PFSK-1 (cell line): ENCODE results near the gene CLPSL1.

Experiments used
- FOXP2 ChIP-seq: optimal IDR thresholded peaks from 2 replicates; pipeline ENCODE3; 2011; ENCODE audit warnings: borderline replicate concordance, control low read depth, inconsistent platforms; ENCODE audit not compliant: insufficient read depth; ENCODE audit errors: extremely low read length, extremely low read depth
- POLR2AphosphoS5 ChIP-seq: IDR thresholded peaks from 2 replicates; pipeline ENCODE4 v1.6.1; 2012; ENCODE audit warnings: low read depth, mild to moderate bottlenecking, control low read depth, low read length, moderate library complexity
- SIN3A ChIP-seq: IDR thresholded peaks from 2 replicates; pipeline ENCODE4 v1.6.1; 2012; ENCODE audit warnings: mild to moderate bottlenecking, low read length, moderate library complexity, borderline replicate concordance; ENCODE audit not compliant: insufficient read depth
- TAF1 ChIP-seq: IDR thresholded peaks from 2 replicates; pipeline ENCODE4 v1.6.1; 2012; ENCODE audit warnings: low read length, control low read depth, borderline replicate concordance; ENCODE audit not compliant: insufficient read depth
- TF ChIP-seq, protein P1 (sequence below), 2 experiments: IDR thresholded peaks; 2 replicates each; pipeline versions ENCODE4 v1.6.1 to v1.8.0; 2011 to 2012; ENCODE audit warnings: low read depth in 2 of 2, low read length in 2 of 2, control low read depth in 1 of 2, inconsistent platforms in 1 of 2, mild to moderate bottlenecking in 1 of 2, moderate library complexity in 1 of 2; ENCODE audit not compliant: insufficient read depth in 1 of 2

Gene CLPSL1

DNA sequence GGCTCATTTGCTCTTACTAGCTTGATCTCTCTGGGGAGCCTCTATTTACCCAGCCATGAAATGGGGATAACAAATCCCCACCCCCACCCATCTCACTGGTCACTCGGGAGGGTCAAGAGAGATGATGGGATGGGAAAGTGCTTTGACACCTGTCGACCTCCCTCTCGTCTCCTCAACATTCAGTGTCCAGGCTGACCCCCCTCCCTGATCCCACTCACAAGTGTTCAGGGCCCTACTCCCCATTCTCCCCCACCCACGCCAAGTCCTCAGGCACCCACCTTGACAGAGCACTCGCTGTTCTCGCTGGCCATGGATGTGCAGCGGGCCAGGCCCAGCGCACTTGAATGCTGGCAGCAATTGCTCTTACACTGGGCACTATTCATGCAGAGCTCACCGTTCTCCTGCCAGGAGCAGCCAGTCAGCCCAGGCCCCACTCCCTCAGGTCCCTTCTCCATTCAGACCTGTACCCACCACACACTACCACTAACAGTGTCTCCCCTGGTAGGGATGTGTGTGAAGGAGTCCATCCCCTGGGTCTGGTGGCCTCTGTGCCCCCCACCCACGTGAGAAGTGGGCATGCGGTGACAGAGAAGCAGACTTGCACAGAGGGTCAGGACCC, 14.7 kb downstream of the CLPSL1 start:
- TF ChIP-seq SIN3A = no peak
- TF ChIP-seq POLR2AphosphoS5 = no peak
- no peak for TF ChIP-seq FOXP2
- no peak for TF ChIP-seq TAF1
- TF ChIP-seq, protein P1, sequence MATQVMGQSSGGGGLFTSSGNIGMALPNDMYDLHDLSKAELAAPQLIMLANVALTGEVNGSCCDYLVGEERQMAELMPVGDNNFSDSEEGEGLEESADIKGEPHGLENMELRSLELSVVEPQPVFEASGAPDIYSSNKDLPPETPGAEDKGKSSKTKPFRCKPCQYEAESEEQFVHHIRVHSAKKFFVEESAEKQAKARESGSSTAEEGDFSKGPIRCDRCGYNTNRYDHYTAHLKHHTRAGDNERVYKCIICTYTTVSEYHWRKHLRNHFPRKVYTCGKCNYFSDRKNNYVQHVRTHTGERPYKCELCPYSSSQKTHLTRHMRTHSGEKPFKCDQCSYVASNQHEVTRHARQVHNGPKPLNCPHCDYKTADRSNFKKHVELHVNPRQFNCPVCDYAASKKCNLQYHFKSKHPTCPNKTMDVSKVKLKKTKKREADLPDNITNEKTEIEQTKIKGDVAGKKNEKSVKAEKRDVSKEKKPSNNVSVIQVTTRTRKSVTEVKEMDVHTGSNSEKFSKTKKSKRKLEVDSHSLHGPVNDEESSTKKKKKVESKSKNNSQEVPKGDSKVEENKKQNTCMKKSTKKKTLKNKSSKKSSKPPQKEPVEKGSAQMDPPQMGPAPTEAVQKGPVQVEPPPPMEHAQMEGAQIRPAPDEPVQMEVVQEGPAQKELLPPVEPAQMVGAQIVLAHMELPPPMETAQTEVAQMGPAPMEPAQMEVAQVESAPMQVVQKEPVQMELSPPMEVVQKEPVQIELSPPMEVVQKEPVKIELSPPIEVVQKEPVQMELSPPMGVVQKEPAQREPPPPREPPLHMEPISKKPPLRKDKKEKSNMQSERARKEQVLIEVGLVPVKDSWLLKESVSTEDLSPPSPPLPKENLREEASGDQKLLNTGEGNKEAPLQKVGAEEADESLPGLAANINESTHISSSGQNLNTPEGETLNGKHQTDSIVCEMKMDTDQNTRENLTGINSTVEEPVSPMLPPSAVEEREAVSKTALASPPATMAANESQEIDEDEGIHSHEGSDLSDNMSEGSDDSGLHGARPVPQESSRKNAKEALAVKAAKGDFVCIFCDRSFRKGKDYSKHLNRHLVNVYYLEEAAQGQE (IDR thresholded peaks at IDR 0.05; ENCODE audit: insufficient read depth in 1 of 2, low read depth in 2 of 2, low read length in 2 of 2) = no peak

DNA sequence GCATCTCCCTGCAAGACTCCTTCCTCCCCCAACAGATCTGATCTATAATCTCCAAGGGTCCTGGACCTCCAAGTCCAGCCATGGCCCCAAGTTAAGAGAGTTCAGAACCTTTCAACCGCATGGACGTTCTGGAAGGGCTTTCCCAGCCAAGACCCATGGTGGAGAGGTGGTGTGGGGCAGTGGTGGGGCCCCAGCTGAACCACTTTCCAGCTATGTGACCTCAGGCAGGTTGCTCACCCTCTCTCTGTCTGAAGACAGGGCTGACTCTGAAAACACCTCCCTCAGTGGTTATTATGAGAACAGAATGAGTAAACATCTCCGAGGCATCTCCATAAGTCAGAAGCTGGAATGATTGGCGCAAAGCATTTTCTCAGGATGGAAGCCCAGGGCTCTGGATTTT, 15.4 kb downstream of the CLPSL1 start:
- TF ChIP-seq POLR2AphosphoS5 = no peak
- TF ChIP-seq, protein P1 (IDR thresholded peaks at IDR 0.05; ENCODE audit: insufficient read depth in 1 of 2, low read depth in 2 of 2, low read length in 2 of 2) = no peak
- TF ChIP-seq TAF1 = no peak
- no peak for TF ChIP-seq SIN3A
- no peak for TF ChIP-seq FOXP2

DNA sequence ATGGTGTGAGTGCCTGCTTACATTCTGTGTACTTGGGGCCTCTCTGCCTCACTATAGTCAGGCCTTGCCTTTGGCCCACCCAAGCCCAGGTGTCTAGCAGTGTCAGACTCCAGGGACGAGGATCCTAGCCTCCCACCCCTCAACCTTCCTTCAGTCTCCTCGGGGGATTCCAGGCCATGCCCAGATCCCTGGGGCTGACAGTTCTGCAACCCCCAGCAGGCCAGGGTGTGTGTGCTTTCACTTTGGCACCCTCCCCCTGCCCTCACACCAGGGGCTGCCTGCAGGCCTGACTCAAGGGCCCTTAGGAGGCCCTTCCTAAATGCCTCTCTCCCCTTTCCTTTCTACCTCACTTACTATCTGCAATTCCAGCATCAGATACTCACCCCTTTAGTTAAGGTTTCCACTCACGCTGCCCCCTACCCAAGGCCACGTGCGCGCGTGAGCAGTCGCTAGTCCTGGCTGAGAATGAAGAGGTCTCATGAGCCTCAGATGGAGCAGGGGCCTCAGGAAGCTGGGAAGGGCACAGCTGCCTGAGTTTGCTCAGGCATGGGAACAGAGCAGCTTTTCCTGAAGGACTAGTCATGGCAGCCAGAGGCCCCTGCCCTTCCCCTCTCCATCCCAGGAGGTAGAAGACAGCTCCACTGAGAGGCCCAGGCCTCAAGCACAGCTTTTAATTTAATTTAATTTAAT, 17.2 kb downstream of the CLPSL1 start:
- no peak for TF ChIP-seq FOXP2
- no peak for TF ChIP-seq POLR2AphosphoS5
- no peak for TF ChIP-seq SIN3A
- TF ChIP-seq, protein P1 (IDR thresholded peaks at IDR 0.05; ENCODE audit: insufficient read depth in 1 of 2, low read depth in 2 of 2, low read length in 2 of 2) = no peak
- no peak for TF ChIP-seq TAF1

DNA sequence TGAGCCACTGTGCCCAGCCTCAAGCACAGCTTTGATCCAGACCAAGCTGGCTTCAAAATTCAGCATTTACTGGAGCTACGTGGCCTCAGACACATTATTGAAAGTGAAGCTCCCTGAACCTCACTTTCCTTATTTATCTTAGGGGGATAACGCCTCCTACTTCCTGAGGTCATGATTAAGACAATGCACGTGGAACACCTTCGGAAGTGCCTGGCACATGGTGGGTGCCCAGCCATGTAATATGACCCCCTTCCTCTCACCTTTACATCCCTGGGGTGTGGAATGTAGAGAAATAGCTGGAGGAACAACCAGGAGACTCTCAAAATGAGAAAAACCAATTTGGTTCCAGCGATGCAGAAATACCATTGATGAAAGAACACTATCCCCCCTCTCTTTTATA, 17.9 kb downstream of the CLPSL1 start:
- TF ChIP-seq FOXP2 = no peak
- TF ChIP-seq SIN3A = no peak
- TF ChIP-seq, protein P1 (IDR thresholded peaks at IDR 0.05; ENCODE audit: insufficient read depth in 1 of 2, low read depth in 2 of 2, low read length in 2 of 2) = no peak
- TF ChIP-seq POLR2AphosphoS5 = no peak
- no peak for TF ChIP-seq TAF1
